ENCODE measurements around the gene UPK3BL2.
"Not testable (repeated sequence)": the region's sequence is repeated elsewhere in the genome, so short reads cannot be mapped to it uniquely, and the experiment has no call there.

UPK3BL2 gene, protein sequence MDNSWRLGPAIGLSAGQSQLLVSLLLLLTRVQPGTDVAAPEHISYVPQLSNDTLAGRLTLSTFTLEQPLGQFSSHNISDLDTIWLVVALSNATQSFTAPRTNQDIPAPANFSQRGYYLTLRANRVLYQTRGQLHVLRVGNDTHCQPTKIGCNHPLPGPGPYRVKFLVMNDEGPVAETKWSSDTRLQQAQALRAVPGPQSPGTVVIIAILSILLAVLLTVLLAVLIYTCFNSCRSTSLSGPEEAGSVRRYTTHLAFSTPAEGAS

DNA sequence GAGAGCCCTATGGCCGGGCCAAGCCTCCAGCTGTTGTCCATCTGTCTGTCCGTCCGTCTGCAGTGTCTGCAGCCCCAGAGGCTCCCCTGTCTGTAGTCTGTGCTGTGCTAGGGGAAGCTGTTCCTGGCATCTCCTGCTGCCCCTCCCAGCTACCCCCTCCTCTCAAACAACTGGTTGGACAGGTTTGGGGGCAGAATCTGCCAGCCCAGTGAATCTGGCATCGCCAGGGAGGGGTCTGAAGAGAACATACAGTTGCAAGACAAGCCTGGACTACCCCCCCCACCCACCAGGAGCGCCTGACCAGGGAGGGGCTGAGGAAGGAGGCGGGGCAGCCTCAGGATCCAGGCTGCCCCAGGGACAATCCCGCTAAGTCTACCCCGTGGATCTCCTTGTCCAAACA is at the start of gene UPK3BL2:
Gene UPK3BL2, minus strand, starts transcription at position 101 of the 400 bp plus-strand sequence. Its CDS starts 60 bp downstream, at position 41.
- H3K27me3 ChIP-seq (ENCODE audit: insufficient read depth, low read length); H3K4me3 ChIP-seq (ENCODE audit: low read depth, low read length); H3K27ac ChIP-seq (ENCODE audit: low read depth, low read length); H3K79me2 ChIP-seq (ENCODE audit: control insufficient read depth, insufficient read depth, low read length, unreplicated experiment); H2AFZ ChIP-seq (ENCODE audit: low read length, unreplicated experiment); H3K4me1 ChIP-seq (ENCODE audit: control insufficient read depth, insufficient read depth, low read length, unreplicated experiment); H3K36me3 ChIP-seq (ENCODE audit: insufficient read depth, low read length): not testable (repeated sequence)

DNA sequence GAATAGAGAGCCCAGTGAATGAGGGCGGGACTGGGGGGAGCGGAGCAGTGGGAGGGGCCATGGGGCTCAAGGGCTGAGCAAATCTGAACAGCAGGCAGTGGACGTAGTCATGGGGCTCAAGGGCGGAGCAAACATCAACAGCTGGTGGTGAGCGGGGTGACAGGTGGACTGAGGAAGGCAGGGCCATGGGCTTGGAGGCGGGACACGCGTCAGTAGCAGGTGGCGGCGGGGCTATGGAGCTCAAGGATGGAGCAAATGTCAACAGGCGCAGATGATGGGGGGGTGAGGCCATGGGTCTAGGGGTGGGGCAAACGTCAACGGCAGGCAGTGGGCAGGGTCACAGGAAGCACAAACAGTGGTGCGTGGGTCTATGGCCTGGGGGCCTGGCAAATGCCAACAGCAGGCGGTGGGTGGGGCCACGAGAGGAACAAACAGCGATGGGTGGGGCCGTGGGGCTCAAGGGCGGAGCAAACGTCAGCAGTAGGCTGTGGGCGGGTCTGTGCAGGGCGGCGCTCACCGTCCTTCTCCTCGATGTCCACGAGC is 49.1 kb upstream of the UPK3BL2 start:
- not testable (repeated sequence) for H3K27ac ChIP-seq (ENCODE audit: low read depth, low read length); H3K4me1 ChIP-seq (ENCODE audit: control insufficient read depth, insufficient read depth, low read length, unreplicated experiment); H3K79me2 ChIP-seq (ENCODE audit: control insufficient read depth, insufficient read depth, low read length, unreplicated experiment); H3K4me3 ChIP-seq (ENCODE audit: low read depth, low read length); H2AFZ ChIP-seq (ENCODE audit: low read length, unreplicated experiment); H3K27me3 ChIP-seq (ENCODE audit: insufficient read depth, low read length); H3K36me3 ChIP-seq (ENCODE audit: insufficient read depth, low read length)

DNA sequence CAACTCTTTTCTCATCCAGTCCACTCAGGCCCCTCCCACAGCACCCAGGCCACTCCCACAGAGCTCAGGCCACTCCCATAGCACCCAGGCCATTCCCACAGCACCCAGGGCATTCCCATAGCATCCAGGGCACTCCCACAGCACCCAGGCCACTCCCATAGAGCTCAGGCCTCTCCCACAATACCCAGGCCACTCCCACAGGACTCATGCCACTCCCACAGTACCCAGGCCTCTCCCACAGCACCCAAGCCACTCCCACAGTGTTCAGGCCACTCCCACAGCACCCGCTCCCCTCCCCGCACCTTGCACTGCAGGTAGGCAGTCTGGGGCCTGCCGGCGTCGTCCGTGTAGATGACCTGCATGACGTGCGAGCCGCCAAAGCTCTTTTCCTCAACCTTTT is 46.4 kb upstream of the UPK3BL2 start:
- not testable (repeated sequence) for H3K79me2 ChIP-seq (ENCODE audit: control insufficient read depth, insufficient read depth, low read length, unreplicated experiment); H3K4me3 ChIP-seq (ENCODE audit: low read depth, low read length); H3K27ac ChIP-seq (ENCODE audit: low read depth, low read length); H2AFZ ChIP-seq (ENCODE audit: low read length, unreplicated experiment); H3K27me3 ChIP-seq (ENCODE audit: insufficient read depth, low read length); H3K36me3 ChIP-seq (ENCODE audit: insufficient read depth, low read length); H3K4me1 ChIP-seq (ENCODE audit: control insufficient read depth, insufficient read depth, low read length, unreplicated experiment)

DNA sequence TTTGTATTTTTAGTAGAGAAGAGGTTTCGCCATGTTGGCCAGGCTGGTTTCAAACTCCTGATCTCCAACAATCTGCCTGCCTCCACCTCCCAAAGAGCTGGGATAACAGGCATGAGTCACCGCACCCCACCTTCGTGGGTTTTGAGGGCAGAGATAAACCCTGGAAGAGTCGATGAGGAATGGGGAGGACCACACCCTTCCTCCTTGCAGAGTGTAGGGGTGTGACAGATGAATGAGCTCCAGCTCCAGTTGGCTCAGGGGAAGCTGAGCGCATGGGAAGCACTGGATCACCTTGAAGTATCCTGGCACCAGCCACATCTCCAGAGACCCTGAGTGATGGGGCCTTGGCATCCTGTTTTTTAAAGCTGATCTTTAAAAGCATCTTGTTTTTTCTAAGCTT is 40.0 kb upstream of the UPK3BL2 start:
- not testable (repeated sequence) for H3K27me3 ChIP-seq (ENCODE audit: insufficient read depth, low read length); H2AFZ ChIP-seq (ENCODE audit: low read length, unreplicated experiment); H3K27ac ChIP-seq (ENCODE audit: low read depth, low read length); H3K79me2 ChIP-seq (ENCODE audit: control insufficient read depth, insufficient read depth, low read length, unreplicated experiment); H3K36me3 ChIP-seq (ENCODE audit: insufficient read depth, low read length); H3K4me1 ChIP-seq (ENCODE audit: control insufficient read depth, insufficient read depth, low read length, unreplicated experiment); H3K4me3 ChIP-seq (ENCODE audit: low read depth, low read length)

DNA sequence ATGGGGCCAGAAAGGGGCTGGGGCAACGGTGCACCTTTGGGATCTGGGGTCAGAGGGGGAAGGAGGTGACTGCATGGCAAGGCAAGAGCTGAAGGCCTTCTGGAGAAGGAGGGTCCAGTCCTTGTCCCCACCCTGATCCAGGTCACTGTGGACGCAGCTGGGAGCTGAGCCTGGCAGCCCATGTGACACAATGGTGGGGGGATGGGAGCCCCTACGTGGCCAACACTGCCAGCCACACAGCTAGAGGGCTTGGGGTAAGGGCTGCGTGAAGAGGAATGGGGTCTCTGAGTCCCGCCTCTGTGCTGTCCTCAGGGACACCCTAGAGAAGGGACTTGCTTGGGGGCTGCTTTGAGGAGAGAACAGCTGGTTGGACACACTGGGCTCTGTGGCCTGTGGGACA is 38.2 kb upstream of the UPK3BL2 start:
- H2AFZ ChIP-seq (ENCODE audit: low read length, unreplicated experiment); H3K36me3 ChIP-seq (ENCODE audit: insufficient read depth, low read length); H3K4me1 ChIP-seq (ENCODE audit: control insufficient read depth, insufficient read depth, low read length, unreplicated experiment); H3K27me3 ChIP-seq (ENCODE audit: insufficient read depth, low read length); H3K27ac ChIP-seq (ENCODE audit: low read depth, low read length); H3K79me2 ChIP-seq (ENCODE audit: control insufficient read depth, insufficient read depth, low read length, unreplicated experiment); H3K4me3 ChIP-seq (ENCODE audit: low read depth, low read length): not testable (repeated sequence)

DNA sequence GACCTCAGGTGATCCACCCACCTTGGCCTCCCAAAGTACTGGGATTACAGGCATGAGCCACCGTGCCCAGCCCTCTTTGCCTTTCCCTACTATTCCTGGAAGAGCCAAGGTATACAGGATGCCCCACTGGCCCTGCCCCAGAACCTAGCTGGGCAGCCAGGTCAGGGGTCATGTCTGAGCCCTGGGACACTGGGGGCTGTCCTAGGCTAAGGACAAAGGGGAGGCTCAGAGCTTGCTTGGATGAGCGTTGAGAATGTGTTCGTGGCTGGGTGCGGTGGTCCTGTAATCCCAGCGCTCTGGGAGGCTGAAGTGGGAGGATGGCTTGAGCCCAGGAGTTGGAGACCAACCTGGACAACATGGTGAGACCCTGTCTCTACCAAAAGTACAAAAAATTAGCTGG is 35.0 kb upstream of the UPK3BL2 start:
- H2AFZ ChIP-seq (ENCODE audit: low read length, unreplicated experiment); H3K4me1 ChIP-seq (ENCODE audit: control insufficient read depth, insufficient read depth, low read length, unreplicated experiment); H3K27me3 ChIP-seq (ENCODE audit: insufficient read depth, low read length); H3K79me2 ChIP-seq (ENCODE audit: control insufficient read depth, insufficient read depth, low read length, unreplicated experiment); H3K4me3 ChIP-seq (ENCODE audit: low read depth, low read length); H3K27ac ChIP-seq (ENCODE audit: low read depth, low read length); H3K36me3 ChIP-seq (ENCODE audit: insufficient read depth, low read length): not testable (repeated sequence)

DNA sequence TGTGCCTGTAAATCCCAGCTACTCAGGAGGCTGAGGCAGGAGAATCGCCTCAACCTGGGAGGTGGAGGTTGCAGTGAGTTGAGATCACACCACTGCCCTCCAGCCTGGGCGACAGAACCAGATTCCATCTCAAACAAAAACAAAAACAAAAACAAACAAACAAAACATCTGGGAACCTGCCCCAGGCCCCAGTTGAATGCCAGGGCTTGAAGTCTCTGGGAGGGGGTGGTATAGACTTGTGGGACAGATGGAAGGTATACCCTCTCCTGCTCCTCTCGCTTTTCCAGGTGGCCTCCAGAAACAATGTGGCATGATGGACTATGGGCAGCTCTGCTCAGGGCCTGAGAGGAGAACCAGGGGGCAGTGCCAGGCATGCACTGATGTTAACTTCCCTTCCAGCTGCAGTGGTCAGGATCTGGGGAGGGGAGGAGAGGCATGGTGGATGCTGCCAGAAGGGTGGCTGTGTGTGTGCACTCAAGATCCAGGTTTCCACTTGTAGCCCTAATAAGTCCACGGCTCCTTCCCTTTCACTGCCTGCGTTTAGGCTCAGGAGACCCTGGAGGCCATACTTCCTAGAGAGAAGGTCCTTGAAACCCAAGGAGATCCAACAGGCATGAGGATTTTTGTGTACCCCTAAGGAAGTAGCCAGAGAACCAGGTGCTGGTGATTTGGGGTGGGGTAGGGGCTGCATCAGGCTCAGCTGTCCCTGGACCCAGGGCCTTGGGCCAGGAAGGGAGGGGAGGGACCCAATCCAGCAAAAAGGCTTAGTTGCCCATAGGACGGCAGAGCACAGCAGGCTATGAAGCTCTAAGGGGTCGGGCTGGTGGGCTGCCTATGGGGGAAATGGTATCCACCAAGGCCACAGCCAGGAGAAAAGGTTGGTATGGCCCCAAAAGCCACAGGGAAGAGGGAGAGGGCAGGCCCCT is 34.1 kb upstream of the UPK3BL2 start:
- H2AFZ ChIP-seq (ENCODE audit: low read length, unreplicated experiment) = not testable (repeated sequence)

DNA sequence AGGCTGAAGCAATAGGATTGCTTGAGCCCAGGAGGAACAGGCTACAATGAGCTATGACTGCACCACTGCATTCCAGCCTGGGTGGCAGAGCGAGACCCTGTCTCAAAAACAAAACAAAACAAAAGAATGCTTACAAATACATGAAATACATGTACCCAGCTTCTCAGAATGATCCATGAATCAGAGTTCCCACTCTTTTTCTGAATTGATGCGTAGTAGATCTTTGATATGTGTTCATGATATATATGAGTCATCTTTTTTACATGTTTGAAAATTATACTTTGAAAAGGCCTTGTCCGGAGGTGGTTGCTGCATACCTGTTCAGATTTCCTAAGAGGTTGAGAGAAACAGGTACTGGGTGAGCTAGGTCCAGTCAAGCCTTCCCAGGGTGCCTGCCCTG is 32.9 kb upstream of the UPK3BL2 start:
- H3K4me3 ChIP-seq (ENCODE audit: low read depth, low read length); H3K27me3 ChIP-seq (ENCODE audit: insufficient read depth, low read length); H3K4me1 ChIP-seq (ENCODE audit: control insufficient read depth, insufficient read depth, low read length, unreplicated experiment); H3K79me2 ChIP-seq (ENCODE audit: control insufficient read depth, insufficient read depth, low read length, unreplicated experiment); H2AFZ ChIP-seq (ENCODE audit: low read length, unreplicated experiment); H3K36me3 ChIP-seq (ENCODE audit: insufficient read depth, low read length); H3K27ac ChIP-seq (ENCODE audit: low read depth, low read length): not testable (repeated sequence)

More for the DNA sequence above, 34.1 kb upstream of the UPK3BL2 start:
- not testable (repeated sequence) for H3K79me2 ChIP-seq (ENCODE audit: control insufficient read depth, insufficient read depth, low read length, unreplicated experiment); H3K27ac ChIP-seq (ENCODE audit: low read depth, low read length); H3K36me3 ChIP-seq (ENCODE audit: insufficient read depth, low read length); H3K4me1 ChIP-seq (ENCODE audit: control insufficient read depth, insufficient read depth, low read length, unreplicated experiment); H3K4me3 ChIP-seq (ENCODE audit: low read depth, low read length); H3K27me3 ChIP-seq (ENCODE audit: insufficient read depth, low read length)

DNA sequence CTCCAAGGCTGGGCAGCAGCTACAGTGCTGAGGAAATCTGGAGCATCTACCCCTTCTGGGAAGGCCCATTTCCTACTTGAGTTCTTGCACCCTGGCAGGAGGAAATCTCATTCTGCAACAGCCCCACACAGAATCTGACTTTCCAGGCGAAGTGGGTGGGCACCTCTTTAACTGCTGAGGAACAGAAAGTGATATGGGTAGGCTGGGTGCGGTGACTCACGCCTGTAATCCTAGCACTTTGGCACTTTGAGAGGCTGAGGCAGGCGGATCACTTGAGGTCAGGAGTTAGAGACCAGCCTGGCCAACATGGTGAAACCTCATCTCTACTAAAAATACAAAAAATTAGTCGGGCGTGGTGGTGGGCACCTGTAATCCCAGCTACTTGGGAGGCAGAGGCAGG is 31.1 kb upstream of the UPK3BL2 start:
- not testable (repeated sequence) for H3K4me1 ChIP-seq (ENCODE audit: control insufficient read depth, insufficient read depth, low read length, unreplicated experiment)

DNA sequence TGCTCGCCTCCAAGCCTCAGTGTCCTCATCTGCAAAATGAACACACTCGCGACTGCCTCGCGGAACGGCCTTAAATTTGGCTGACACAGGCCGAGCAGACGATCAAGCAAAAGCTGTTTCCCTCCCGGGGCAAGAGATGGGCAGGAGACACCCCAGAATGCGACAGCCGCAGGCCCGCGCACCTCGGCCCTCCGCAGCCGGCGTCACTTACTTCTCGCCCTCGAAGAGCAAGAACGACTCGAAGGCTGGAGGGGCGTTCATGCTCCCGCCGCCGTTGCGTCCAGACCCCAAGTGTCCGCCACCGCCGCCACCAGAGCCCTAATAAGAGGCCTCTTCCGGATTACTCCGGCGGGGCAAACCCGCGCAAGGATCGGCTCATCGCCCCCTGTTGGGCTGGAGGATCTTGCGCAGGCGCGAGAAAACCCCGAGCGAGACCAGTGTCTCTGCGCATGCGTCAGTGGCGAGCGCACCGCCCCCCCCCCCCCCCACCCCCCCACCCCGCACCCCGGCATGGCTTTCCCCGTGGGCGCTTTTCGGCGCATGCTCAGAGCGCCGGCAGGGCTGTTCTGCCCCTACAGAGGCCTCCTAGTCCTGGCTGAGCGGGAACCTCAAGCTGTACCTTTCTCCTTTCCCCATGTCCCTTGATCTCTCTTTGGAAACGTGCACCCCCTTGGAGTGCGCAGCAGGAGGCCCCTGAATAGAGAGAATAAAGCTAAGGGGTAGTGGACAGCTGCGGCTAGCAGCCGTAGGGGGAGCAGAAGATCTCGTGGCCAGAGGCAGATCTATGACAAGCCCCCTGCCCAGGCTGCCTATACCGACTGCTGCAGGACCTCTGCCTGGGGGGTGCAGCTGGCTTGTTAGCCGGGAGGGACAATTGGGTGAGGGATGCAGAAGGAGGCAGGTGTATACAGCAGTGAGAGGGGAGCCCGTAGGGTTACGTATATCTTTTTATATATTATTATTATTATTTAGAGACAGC is 29.1 kb upstream of the UPK3BL2 start, which contains the start of gene POLR2J3:
Gene POLR2J3, minus strand, starts transcription at position 323 of the 979 bp plus-strand sequence. Its CDS starts 62 bp downstream, at position 261.
- Histone ChIP-seq H3K4me3 (ENCODE audit: low read depth, low read length) (peak within 1 kb of the TSS; percentile 85), H2AFZ (ENCODE audit: low read length, unreplicated experiment) (peak within 1 kb of the TSS; percentile 93), H3K27ac (ENCODE audit: low read depth, low read length) (0 out of 2 replicates have a peak within 1 kb of the TSS, but pooled peaks have one; percentile 41)
- not testable (repeated sequence) for H3K79me2 ChIP-seq (ENCODE audit: control insufficient read depth, insufficient read depth, low read length, unreplicated experiment); H3K27me3 ChIP-seq (ENCODE audit: insufficient read depth, low read length); H3K4me1 ChIP-seq (ENCODE audit: control insufficient read depth, insufficient read depth, low read length, unreplicated experiment); H3K36me3 ChIP-seq (ENCODE audit: insufficient read depth, low read length)

More for the DNA sequence above, 31.1 kb upstream of the UPK3BL2 start:
- not testable (repeated sequence) for H3K27ac ChIP-seq (ENCODE audit: low read depth, low read length); H2AFZ ChIP-seq (ENCODE audit: low read length, unreplicated experiment); H3K4me3 ChIP-seq (ENCODE audit: low read depth, low read length); H3K36me3 ChIP-seq (ENCODE audit: insufficient read depth, low read length); H3K27me3 ChIP-seq (ENCODE audit: insufficient read depth, low read length); H3K79me2 ChIP-seq (ENCODE audit: control insufficient read depth, insufficient read depth, low read length, unreplicated experiment)

All from ACC112 (cell line).